Gastrocnemius medialis (tissue), 4 donors: ENCODE measurements around the gene PDF.

Experiments used
- CTCF ChIP-seq, 5 experiments: fragments of 450-650 bp in 3 of 5; fragments of 200-600 bp in 2 of 5; sonication (generic) in 2 of 5; IDR thresholded peaks in 4 of 5; conservative IDR thresholded peaks in 1 of 5; 1 replicate in 4 of 5; 2 replicates in 1 of 5; pipeline ENCODE4 v1.5.1; 2016 to 2019; ENCODE audit warnings: antibody characterized with exemption in 5 of 5, mild to moderate bottlenecking in 3 of 5, moderate library complexity in 3 of 5
- POLR2A ChIP-seq, 2 donors: fragments of 450-650 bp; IDR thresholded peaks; one replicate each; pipeline ENCODE4 v1.6.1; 2017; ENCODE audit warnings: antibody characterized with exemption in 2 of 2, mild to moderate bottlenecking in 2 of 2, moderate library complexity in 2 of 2

GRCh38 chr16:69327585-69328310, 2.6 kb downstream of the PDF start:
- no peak for TF ChIP-seq CTCF (IDR thresholded peaks at IDR 0.05 in 4 of 5, conservative IDR thresholded peaks at IDR 0.05 in 1 of 5)
- TF ChIP-seq POLR2A (IDR thresholded peaks at IDR 0.05), result no peak
